Activated CD4-positive, CD25-positive, alpha-beta regulatory T cell (primary cell): ENCODE results near the gene SYT13.

Experiments
- DNase-seq, 4 experiments: peaks; one replicate each; lab custom pipeline; 2025; lab: John Stamatoyannopoulos, UW

Gene SYT13

GRCh38 chr11:45248501-45249011, 37.6 kb downstream of the SYT13 start:
- no peak for DNase-seq

GRCh38 chr11:45247433-45247832, 38.7 kb downstream of the SYT13 start:
- no peak for DNase-seq

GRCh38 chr11:45246241-45246640, 39.9 kb downstream of the SYT13 start:
- no peak for DNase-seq

- no peak for DNase-seq
These were observed 40.7 kb downstream of the SYT13 start for GRCh38 chr11:45245218-45246045.

- DNase-seq: no peak
These were observed 42.2 kb downstream of the SYT13 start for GRCh38 chr11:45243967-45244366.

GRCh38 chr11:45239733-45240132, 46.4 kb downstream of the SYT13 start:
- DNase-seq: no peak

GRCh38 chr11:45238724-45239123, 47.4 kb downstream of the SYT13 start:
- DNase-seq: no peak

GRCh38 chr11:45237711-45238315, 48.3 kb downstream of the SYT13 start:
- DNase-seq: no peak

GRCh38 chr11:45234306-45235006, 51.7 kb downstream of the SYT13 start:
- DNase-seq: no peak

- no peak for DNase-seq
These were observed 52.4 kb downstream of the SYT13 start for GRCh38 chr11:45233804-45234170.

- DNase-seq: peak; percentile 7 to 50 (median 17)
These were observed 52.9 kb downstream of the SYT13 start for GRCh38 chr11:45233121-45233803.

GRCh38 chr11:45232341-45233080, 53.6 kb downstream of the SYT13 start:
- DNase-seq: no peak

GRCh38 chr11:45229401-45230020, 56.6 kb downstream of the SYT13 start:
- DNase-seq: no peak

GRCh38 chr11:45227836-45228235, 58.3 kb downstream of the SYT13 start:
- DNase-seq: no peak

- no peak for DNase-seq
These were observed 59.2 kb downstream of the SYT13 start for GRCh38 chr11:45226901-45227300.

- DNase-seq: no peak
These were observed 59.9 kb downstream of the SYT13 start for GRCh38 chr11:45225961-45226871.

GRCh38 chr11:45225277-45225676, 60.9 kb downstream of the SYT13 start:
- DNase-seq: no peak

- DNase-seq: no peak
These were observed 61.4 kb downstream of the SYT13 start for GRCh38 chr11:45224766-45225165.

GRCh38 chr11:45223496-45223895, 62.6 kb downstream of the SYT13 start:
- no peak for DNase-seq

- DNase-seq: no peak
These were observed 66.7 kb downstream of the SYT13 start for GRCh38 chr11:45219411-45219810.
